Measurements from ENCODE around the gene EPB41L2. TPM values are rescaled to one million over a fixed set of nuclear protein-coding genes. Genes with fewer than 3 reads are reported as not detected.

Gene EPB41L2
- total RNA-seq, 1 donor from 2014 or later, result 3.2 TPM

DNA sequence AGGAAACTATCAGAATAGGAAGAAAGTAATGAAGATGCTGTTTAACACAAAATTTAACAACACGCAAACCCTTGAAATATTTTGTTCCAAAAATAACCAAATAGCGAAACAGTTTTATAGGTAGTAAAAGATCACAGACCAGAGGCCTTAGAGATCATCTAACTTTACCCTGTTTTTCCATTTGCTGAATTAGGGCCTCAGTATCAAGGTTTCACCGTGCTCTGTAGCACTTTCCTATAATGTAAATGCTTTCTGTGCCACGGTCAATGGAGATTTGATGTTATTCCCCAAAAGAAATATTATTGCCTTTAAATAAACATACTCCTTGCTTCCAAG lies 23.7 kb downstream of the EPB41L2 start:
- H3K4me3 ChIP-seq (ENCODE audit: low read depth, low read length), result no peak overlapping the region
- FAIRE-seq, result no peak

DNA sequence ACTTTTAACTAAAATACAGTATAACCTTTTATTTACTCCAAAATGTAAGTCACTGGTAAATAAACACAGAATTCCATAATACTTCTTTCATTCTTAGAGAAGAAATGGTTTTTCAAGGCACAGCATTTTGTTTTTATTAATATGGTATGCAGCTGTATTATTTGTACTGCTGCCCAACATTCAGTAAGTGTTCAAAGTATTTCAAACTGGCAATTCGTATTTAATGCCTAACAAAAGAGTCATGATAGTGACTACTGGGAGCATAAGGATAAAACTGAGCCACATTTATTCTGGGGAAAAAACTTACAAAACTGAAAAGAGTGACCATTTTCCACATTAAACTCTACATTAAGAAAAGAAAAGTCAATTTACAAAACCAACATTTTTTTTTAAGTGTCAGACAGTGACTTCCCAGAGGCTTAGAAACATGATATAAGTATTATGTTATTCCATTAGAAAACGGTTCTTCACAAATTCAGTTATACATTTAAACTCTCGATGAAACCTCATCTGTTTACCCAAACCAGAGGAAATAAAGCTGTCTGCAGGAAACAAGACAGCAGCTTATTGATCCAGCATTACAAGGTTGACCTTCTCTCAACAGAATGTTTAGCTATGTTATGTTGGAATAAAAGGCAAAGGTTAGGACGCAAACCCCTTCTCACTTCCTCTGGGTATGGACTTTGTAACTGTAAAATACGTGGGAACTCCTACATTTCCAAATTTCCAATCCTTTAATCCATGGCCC lies 24.3 kb downstream of the EPB41L2 start:
- Histone ChIP-seq H3K27me3 (ENCODE audit: control insufficient read depth, insufficient read depth, low read length) (no peaks in the 10 kb centered on the region), H3K36me3 (ENCODE audit: control insufficient read depth, insufficient read depth, low read length) (no peaks in the 10 kb centered on the region), H3K4me3 (ENCODE audit: low read depth, low read length) (no peak overlapping the region)
- TF ChIP-seq, protein P1, sequence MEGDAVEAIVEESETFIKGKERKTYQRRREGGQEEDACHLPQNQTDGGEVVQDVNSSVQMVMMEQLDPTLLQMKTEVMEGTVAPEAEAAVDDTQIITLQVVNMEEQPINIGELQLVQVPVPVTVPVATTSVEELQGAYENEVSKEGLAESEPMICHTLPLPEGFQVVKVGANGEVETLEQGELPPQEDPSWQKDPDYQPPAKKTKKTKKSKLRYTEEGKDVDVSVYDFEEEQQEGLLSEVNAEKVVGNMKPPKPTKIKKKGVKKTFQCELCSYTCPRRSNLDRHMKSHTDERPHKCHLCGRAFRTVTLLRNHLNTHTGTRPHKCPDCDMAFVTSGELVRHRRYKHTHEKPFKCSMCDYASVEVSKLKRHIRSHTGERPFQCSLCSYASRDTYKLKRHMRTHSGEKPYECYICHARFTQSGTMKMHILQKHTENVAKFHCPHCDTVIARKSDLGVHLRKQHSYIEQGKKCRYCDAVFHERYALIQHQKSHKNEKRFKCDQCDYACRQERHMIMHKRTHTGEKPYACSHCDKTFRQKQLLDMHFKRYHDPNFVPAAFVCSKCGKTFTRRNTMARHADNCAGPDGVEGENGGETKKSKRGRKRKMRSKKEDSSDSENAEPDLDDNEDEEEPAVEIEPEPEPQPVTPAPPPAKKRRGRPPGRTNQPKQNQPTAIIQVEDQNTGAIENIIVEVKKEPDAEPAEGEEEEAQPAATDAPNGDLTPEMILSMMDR (IDR thresholded peaks at IDR 0.05; ENCODE audit: insufficient read depth, low read length, severe bottlenecking), result no peak
- DNase-seq (ENCODE audit: low read depth) (no peak), FAIRE-seq (no peak)

More for the DNA sequence above, 23.7 kb downstream of the EPB41L2 start:
- H3K36me3 ChIP-seq (ENCODE audit: control insufficient read depth, insufficient read depth, low read length), result no peaks in the 10 kb centered on the region
- DNase-seq (ENCODE audit: low read depth), result no peak
- TF ChIP-seq, protein P1 (IDR thresholded peaks at IDR 0.05; ENCODE audit: insufficient read depth, low read length, severe bottlenecking), result no peak
- no peaks in the 10 kb centered on the region for H3K27me3 ChIP-seq (ENCODE audit: control insufficient read depth, insufficient read depth, low read length)

- no peak for FAIRE-seq
- TF ChIP-seq, protein P1 (IDR thresholded peaks at IDR 0.05; ENCODE audit: insufficient read depth, low read length, severe bottlenecking), result no peak
These were observed 25.7 kb downstream of the EPB41L2 start for GRCh38 chr6:131037194-131037897.

GRCh38 chr6:131036601-131037000 lies 26.4 kb downstream of the EPB41L2 start:
- no peaks in the 10 kb centered on the region for H3K27me3 ChIP-seq (ENCODE audit: control insufficient read depth, insufficient read depth, low read length)
- no peak overlapping the region for H3K4me3 ChIP-seq (ENCODE audit: low read depth, low read length)
- TF ChIP-seq, protein P1 (IDR thresholded peaks at IDR 0.05; ENCODE audit: insufficient read depth, low read length, severe bottlenecking), result no peak
- FAIRE-seq (no peak), DNase-seq (ENCODE audit: low read depth) (no peak)
- H3K36me3 ChIP-seq (ENCODE audit: control insufficient read depth, insufficient read depth, low read length), result no peaks in the 10 kb centered on the region

More at GRCh38 chr6:131037194-131037897, 25.7 kb downstream of the EPB41L2 start:
- DNase-seq (ENCODE audit: low read depth), result no peak
- H3K4me3 ChIP-seq (ENCODE audit: low read depth, low read length), result no peak overlapping the region
- no peaks in the 10 kb centered on the region for H3K36me3 ChIP-seq (ENCODE audit: control insufficient read depth, insufficient read depth, low read length)
- H3K27me3 ChIP-seq (ENCODE audit: control insufficient read depth, insufficient read depth, low read length), result no peaks in the 10 kb centered on the region

DNA sequence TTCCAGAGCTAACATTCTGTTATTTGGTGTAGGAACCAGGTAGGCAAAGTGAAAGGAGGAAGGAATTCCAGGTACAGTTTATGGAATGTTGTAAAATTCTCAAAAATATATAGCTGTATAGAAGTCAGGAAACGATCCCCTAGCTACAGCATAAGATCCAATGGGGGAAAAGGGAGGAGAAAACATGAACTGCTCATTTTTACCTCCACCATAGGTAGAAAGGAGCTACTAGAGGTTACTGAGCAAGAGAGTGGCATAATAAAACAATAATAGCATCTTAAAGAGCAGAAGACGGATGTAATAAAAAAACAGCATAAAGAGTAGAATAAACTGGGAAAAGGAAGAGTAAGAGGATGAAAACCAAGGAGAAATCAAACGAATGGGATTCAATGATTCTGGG lies 26.9 kb downstream of the EPB41L2 start:
- TF ChIP-seq, protein P1 (IDR thresholded peaks at IDR 0.05; ENCODE audit: insufficient read depth, low read length, severe bottlenecking), result no peak
- H3K27me3 ChIP-seq (ENCODE audit: control insufficient read depth, insufficient read depth, low read length), result no peaks in the 10 kb centered on the region
- no peak for FAIRE-seq
- H3K4me3 ChIP-seq (ENCODE audit: low read depth, low read length), result no peak overlapping the region
- DNase-seq (ENCODE audit: low read depth), result no peak
- H3K36me3 ChIP-seq (ENCODE audit: control insufficient read depth, insufficient read depth, low read length), result no peaks in the 10 kb centered on the region

All from bronchial epithelial cell (primary cell).